H1 (cell line): ENCODE measurements around the gene SLC25A47. TPM values are rescaled to one million over a fixed set of nuclear protein-coding genes. Genes with fewer than 3 reads are reported as not detected.

ENCODE experiments used
- BCL11A ChIP-seq, 2 experiments: IDR thresholded peaks; one replicate each; pipeline ENCODE4 v1.6.1; 2011; ENCODE audit warnings: low read depth in 2 of 2, low read length in 2 of 2, mild to moderate bottlenecking in 2 of 2
- CREB1 ChIP-seq: IDR thresholded peaks from 2 replicates; pipeline ENCODE4 v1.6.1; 2012; ENCODE audit warnings: inconsistent platforms
- CTBP2 ChIP-seq: IDR thresholded peaks from 2 replicates; pipeline ENCODE4 v1.7.0; 2011; ENCODE audit warnings: borderline replicate concordance, mild to moderate bottlenecking, moderate library complexity, mixed read lengths, low read length; ENCODE audit not compliant: insufficient read depth, insufficient read length
- EZH2 ChIP-seq: fragments of 200-600 bp; sonication (generic); IDR thresholded peaks from 2 replicates; pipeline ENCODE4 v1.7.1; 2012; ENCODE audit warnings: low read depth, mild to moderate bottlenecking, moderate library complexity, low read length, inconsistent platforms; ENCODE audit not compliant: severe bottlenecking
- RAD21 ChIP-seq, 2 experiments: IDR thresholded peaks in 1 of 2; conservative IDR thresholded peaks in 1 of 2; 2 replicates each; pipeline ENCODE4 v1.6.1; 2011; ENCODE audit warnings: low read depth in 2 of 2, low read length in 2 of 2, improper control_type of control experiment in 1 of 2, inconsistent platforms in 1 of 2, mild to moderate bottlenecking in 1 of 2, moderate library complexity in 1 of 2
- RFX5 ChIP-seq: IDR thresholded peaks from 2 replicates; pipeline ENCODE4 v1.6.1; 2011; ENCODE audit warnings: low read depth, low read length, improper control_type of control experiment, borderline replicate concordance
- polyA plus RNA-seq, 7 experiments: library from polyadenylated mRNA; depleted of rRNA in 3 of 7; stranded (reverse) in 5 of 7; unstranded in 2 of 7; fragments of >200 nt in 5 of 7; fragments of 200-250 nt in 2 of 7; gene quantifications; 1 replicate in 5 of 7; 2 replicates in 1 of 7; 4 replicates in 1 of 7; pipeline versions ENCODE4 v1.2.1 to v1.2.3, GENCODE V29; 2011 to 2013; ENCODE audit warnings: missing spikeins in 2 of 7, mixed read lengths in 2 of 7
- total RNA-seq: library from RNA; stranded (reverse); fragmentation: NEBNext Ultra II Directional; extraction: Animal tissue kit (Norgen Biotek cat#: 25700); gene quantifications from 2 replicates; pipeline ENCODE4 v1.2.1, GENCODE V29; 2021
- TF ChIP-seq, protein P1 (sequence below): IDR thresholded peaks from 2 replicates; pipeline ENCODE4 v1.6.1; 2012; ENCODE audit warnings: low read length, inconsistent platforms

SLC25A47 gene
- total and polyA plus RNA-seq, 2 of the 8 experiments (the other 6 are each of a cell fraction or from before 2014, with no cell fraction given), result not detected

DNA sequence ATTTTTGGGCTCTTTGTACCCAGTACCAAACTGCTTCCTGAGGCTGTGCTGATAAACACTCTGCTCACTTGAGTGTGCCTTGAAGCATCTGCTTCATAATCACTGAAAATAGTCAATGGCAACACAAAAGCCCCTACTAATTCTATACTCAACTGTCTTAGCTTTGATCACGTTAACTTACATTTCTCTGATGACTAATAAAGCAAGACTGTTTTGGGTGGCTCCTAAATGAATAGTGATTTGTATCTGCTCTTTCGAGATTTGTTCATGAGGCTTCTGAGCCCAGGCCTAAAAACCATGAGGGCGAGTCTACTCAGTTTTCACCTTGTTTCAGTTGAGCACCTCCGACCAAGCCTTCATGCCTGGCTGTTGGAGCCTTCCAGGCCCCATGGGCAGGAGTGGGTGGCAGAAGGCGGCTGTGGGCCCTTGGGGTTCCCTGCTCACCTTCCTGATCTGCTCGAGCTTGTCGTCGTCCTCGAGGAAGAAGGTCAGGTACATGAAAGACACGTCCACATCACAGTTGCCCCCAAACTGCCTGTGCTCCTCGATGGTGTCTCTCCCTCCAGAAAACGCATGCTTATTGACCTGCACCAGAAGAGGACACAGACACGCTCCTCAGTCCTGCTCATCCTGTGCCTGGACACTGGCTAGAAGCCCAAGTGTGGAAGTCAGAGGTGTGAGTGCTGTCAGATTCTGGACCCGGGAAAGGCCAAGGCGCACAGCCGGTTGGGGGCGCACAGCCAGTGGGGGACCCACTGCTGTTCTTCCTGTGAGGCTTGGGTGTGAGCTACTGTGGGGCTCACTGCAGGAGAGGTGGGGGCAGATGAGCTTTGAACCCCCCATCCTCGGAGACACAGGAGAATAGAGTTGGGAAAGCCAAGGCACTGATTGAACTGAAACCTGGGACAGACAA is 13.7 kb downstream of the SLC25A47 start (continued):
- TF ChIP-seq, protein P1, sequence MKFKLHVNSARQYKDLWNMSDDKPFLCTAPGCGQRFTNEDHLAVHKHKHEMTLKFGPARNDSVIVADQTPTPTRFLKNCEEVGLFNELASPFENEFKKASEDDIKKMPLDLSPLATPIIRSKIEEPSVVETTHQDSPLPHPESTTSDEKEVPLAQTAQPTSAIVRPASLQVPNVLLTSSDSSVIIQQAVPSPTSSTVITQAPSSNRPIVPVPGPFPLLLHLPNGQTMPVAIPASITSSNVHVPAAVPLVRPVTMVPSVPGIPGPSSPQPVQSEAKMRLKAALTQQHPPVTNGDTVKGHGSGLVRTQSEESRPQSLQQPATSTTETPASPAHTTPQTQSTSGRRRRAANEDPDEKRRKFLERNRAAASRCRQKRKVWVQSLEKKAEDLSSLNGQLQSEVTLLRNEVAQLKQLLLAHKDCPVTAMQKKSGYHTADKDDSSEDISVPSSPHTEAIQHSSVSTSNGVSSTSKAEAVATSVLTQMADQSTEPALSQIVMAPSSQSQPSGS, result no peak
- TF ChIP-seq EZH2, result no peak
- no peak for TF ChIP-seq RAD21 (IDR thresholded peaks at IDR 0.05 in 1 of 2, conservative IDR thresholded peaks at IDR 0.05 in 1 of 2; ENCODE audit: low read depth in 2 of 2, low read length in 2 of 2)
- TF ChIP-seq BCL11A (IDR thresholded peaks at IDR 0.05; ENCODE audit: low read depth in 2 of 2, low read length in 2 of 2), result no peak
- TF ChIP-seq CTBP2, result no peak
- TF ChIP-seq CREB1, result no peak
- TF ChIP-seq RFX5, result no peak
